ENCODE data around the gene TTLL8. TPM values are rescaled to one million over a fixed set of nuclear protein-coding genes. Genes with fewer than 3 reads are reported as not detected.

Gene TTLL8
- total RNA-seq, 2 donors from 2014 or later: 0.20 TPM; not detected in 1

- H3K36me3 Mint-ChIP-seq (ENCODE audit: low read depth): no peaks in the 10 kb centered on the region
Measured at GRCh38 chr22:50090412-50090714, 32.3 kb upstream of the TTLL8 start.

GRCh38 chr22:50089682-50090411 is 31.7 kb upstream of the TTLL8 start, which contains the start of gene MOV10L1:
MOV10L1 (plus strand) TSS chr22:50090006; CDS start chr22:50090089, 83 bp downstream.
- Histone ChIP-seq H3K36me3 (ENCODE audit: control insufficient read depth, insufficient read depth, low read length) (no peaks in the 10 kb centered on the region), H3K4me3 (ENCODE audit: low read length) (no peak within 1 kb of the TSS), H3K27ac (ENCODE audit: low read depth, low read length) (no peak within 1 kb of the TSS), H3K4me1 (ENCODE audit: control insufficient read depth, insufficient read depth, low read length) (no peaks in the 10 kb centered on the region), H3K9ac (ENCODE audit: extremely low read depth, low read length, poor library complexity, severe bottlenecking) (no peak within 1 kb of the TSS), H3K27me3 (ENCODE audit: control insufficient read depth, insufficient read depth, low read length, poor library complexity, severe bottlenecking) (no peaks in the 10 kb centered on the region), H3K9me3 (ENCODE audit: control insufficient read depth, low read length) (no peaks in the 10 kb centered on the region)
- WGBS, 2 experiments (ENCODE audit: insufficient coverage in 1 of 2, insufficient read length in 1 of 2): 95 to 97% methylated on average over 57 to 83 of the region's 83 CpGs
- H3K27ac Mint-ChIP-seq: no peak within 1 kb of the TSS
- peaks cover 5% of the 10 kb centered on the region for H3K4me1 Mint-ChIP-seq
- peak; percentile 74 for DNase-seq
- TF ChIP-seq CTCF (conservative IDR thresholded peaks at IDR 0.05): no peak
- H3K36me3 Mint-ChIP-seq (ENCODE audit: low read depth): no peaks in the 10 kb centered on the region
- H3K27me3 Mint-ChIP-seq (ENCODE audit: insufficient read depth): peaks cover 33% of the 10 kb centered on the region
- no peak within 1 kb of the TSS for H3K4me3 Mint-ChIP-seq
- H3K9me3 Mint-ChIP-seq: peaks cover 17% of the 10 kb centered on the region

More at GRCh38 chr22:50090412-50090714, 32.3 kb upstream of the TTLL8 start:
- Histone ChIP-seq H3K36me3 (ENCODE audit: control insufficient read depth, insufficient read depth, low read length) (no peaks in the 10 kb centered on the region), H3K4me1 (ENCODE audit: control insufficient read depth, insufficient read depth, low read length) (no peaks in the 10 kb centered on the region), H3K27ac (ENCODE audit: low read depth, low read length) (no peak overlapping the region), H3K9me3 (ENCODE audit: control insufficient read depth, low read length) (no peaks in the 10 kb centered on the region), H3K27me3 (ENCODE audit: control insufficient read depth, insufficient read depth, low read length, poor library complexity, severe bottlenecking) (peaks cover 2% of the 10 kb centered on the region), H3K4me3 (ENCODE audit: low read length) (no peak overlapping the region), H3K9ac (ENCODE audit: extremely low read depth, low read length, poor library complexity, severe bottlenecking) (no peak overlapping the region)
- no peak for DNase-seq
- H3K4me1 Mint-ChIP-seq: peaks cover 1% of the 10 kb centered on the region
- H3K27ac Mint-ChIP-seq: no peak overlapping the region
- peaks cover 17% of the 10 kb centered on the region for H3K9me3 Mint-ChIP-seq
- TF ChIP-seq CTCF (conservative IDR thresholded peaks at IDR 0.05): no peak
- no peak overlapping the region for H3K4me3 Mint-ChIP-seq
- peaks cover 33% of the 10 kb centered on the region for H3K27me3 Mint-ChIP-seq (ENCODE audit: insufficient read depth)
- 95 to 98% methylated on average over 18 to 20 of the region's 22 CpGs for WGBS, 2 experiments (ENCODE audit: insufficient coverage in 1 of 2, insufficient read length in 1 of 2)

GRCh38 chr22:50089231-50089630 is 31.1 kb upstream of the TTLL8 start:
- Mint-ChIP-seq H3K36me3 (ENCODE audit: low read depth) (no peaks in the 10 kb centered on the region), H3K9me3 (peaks cover 17% of the 10 kb centered on the region), H3K4me3 (no peak overlapping the region), H3K4me1 (peaks cover 5% of the 10 kb centered on the region), H3K27me3 (ENCODE audit: insufficient read depth) (peaks cover 33% of the 10 kb centered on the region), H3K27ac (no peak overlapping the region)
- no peak overlapping the region for H3K27ac ChIP-seq (ENCODE audit: low read depth, low read length)
- H3K36me3 ChIP-seq (ENCODE audit: control insufficient read depth, insufficient read depth, low read length): no peaks in the 10 kb centered on the region
- no peaks in the 10 kb centered on the region for H3K9me3 ChIP-seq (ENCODE audit: control insufficient read depth, low read length)
- no peak overlapping the region for H3K9ac ChIP-seq (ENCODE audit: extremely low read depth, low read length, poor library complexity, severe bottlenecking)
- TF ChIP-seq CTCF (conservative IDR thresholded peaks at IDR 0.05): no peak
- WGBS, 2 experiments (ENCODE audit: insufficient coverage in 1 of 2, insufficient read length in 1 of 2): 92 to 100% methylated on average over 8 to 11 of the region's 11 CpGs
- no peak for DNase-seq
- no peaks in the 10 kb centered on the region for H3K4me1 ChIP-seq (ENCODE audit: control insufficient read depth, insufficient read depth, low read length)
- H3K4me3 ChIP-seq (ENCODE audit: low read length): no peak overlapping the region
- no peaks in the 10 kb centered on the region for H3K27me3 ChIP-seq (ENCODE audit: control insufficient read depth, insufficient read depth, low read length, poor library complexity, severe bottlenecking)

Data from endodermal cell (in vitro differentiated cells).